Esophagus mucosa (tissue), 1 donor: ENCODE measurements around the gene CREB3. TPM values are rescaled to one million over a fixed set of nuclear protein-coding genes. Genes with fewer than 3 reads are reported as not detected.

Experiments used
- ATAC-seq: fragments of 200-7000 bp; cut with Tn5 transposase; one replicate; pipeline ENCODE4 v1.9.1; 2020
- total RNA-seq: library from RNA; stranded (reverse); gene quantifications from one replicate; pipeline ENCODE4 v1.2.4, GENCODE V29; 2023
- donor health status: DM: yes; HTN: yes; CAD: no.

The CREB3 gene
- total RNA-seq, 1 donor from 2014 or later: 15.1 TPM

DNA sequence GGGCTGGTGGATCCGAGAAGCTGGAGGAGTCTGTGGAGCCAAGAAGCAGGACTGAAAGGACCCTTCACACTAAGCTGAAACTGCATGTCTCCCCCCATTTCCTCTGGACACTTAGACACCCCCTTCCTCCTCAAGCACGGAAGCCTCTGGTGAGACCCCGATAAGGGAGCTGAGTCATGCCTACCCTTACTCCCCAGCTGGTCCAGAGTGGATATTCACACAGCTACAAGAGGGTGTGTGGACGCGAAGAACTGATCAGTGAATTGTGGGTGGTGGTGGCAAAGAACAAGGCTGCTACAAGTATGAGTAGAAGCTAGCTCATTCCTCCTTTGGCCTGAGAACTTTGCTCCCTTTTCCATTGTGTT lies 4.8 kb upstream of the CREB3 start:
- no peak for ATAC-seq

GRCh38 chr9:35728041-35728971 lies 4.2 kb upstream of the CREB3 start:
- no peak for ATAC-seq

- ATAC-seq: no peak
Observed at GRCh38 chr9:35729101-35729500, 3.4 kb upstream of the CREB3 start.

GRCh38 chr9:35729700-35730485 lies 2.6 kb upstream of the CREB3 start:
- ATAC-seq: no peak

DNA sequence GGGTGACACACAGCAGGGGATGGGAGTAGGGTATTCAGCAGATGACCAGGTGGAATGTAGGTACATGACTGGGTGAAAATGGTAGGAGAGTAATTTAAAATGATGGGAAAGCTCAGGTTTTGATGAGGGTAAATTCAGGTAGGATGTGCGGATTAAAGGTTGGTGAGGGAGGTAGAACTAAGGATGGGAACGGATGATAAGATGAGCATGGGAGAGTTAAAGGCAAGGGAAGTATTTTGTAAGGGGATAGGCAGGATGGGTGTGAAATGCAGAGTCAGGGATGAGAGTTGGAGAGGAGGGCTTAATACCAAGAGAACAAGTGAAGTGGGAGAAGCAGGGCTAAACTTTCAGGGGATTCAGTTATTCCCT lies 2.0 kb upstream of the CREB3 start:
- ATAC-seq: no peak

- ATAC-seq: peak; percentile 0
Observed at GRCh38 chr9:35731415-35732184, 866 bp upstream of the CREB3 start.

DNA sequence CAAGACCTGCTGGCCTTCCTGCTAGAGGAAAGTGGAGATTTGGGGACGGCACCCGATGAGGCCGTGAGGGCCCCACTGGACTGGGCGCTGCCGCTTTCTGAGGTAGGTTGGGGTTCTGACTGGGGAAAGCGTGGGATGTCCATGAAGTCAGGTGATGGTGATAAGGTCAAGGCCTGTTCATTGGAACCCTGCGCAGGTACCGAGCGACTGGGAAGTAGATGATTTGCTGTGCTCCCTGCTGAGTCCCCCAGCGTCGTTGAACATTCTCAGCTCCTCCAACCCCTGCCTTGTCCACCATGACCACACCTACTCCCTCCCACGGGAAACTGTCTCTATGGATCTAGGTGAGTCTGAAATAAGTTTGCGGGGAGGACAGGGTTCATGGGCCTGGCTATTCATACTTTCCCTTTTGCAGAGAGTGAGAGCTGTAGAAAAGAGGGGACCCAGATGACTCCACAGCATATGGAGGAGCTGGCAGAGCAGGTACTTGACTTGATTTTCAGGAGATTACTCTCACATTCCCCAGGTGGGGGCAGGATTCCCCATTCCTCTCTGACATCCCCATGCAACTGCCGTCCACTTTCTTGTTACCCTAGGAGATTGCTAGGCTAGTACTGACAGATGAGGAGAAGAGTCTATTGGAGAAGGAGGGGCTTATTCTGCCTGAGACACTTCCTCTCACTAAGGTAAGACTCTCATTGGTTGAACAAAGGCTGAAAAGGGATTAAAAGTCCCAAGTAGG lies 505 bp downstream of the CREB3 start:
- peak; percentile 18 for ATAC-seq

DNA sequence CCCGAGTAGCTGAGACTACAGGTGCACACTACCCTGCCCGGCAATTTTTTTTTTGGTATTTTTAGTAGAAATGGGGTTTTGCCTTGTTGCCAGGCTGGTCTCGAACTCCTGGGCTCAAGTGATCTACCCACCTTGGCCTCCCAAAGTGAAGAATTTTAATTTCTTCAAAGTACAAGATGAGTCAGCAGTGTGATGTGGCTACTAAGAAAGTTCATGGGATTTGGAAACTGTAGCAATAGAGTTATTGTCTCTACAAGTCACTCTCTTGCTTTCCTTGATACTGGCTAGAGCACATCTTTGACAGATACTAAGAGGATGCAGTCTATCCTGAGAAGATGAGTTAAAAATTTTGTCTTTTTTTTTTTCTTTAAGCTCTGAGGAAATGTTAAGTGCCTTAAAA lies 1.6 kb downstream of the CREB3 start:
- no peak for ATAC-seq

- ATAC-seq: peak; percentile 25
Observed at GRCh38 chr9:35736201-35736633, 3.8 kb downstream of the CREB3 start.

- no peak for ATAC-seq
Observed at GRCh38 chr9:35737143-35737542, 4.7 kb downstream of the CREB3 start.

DNA sequence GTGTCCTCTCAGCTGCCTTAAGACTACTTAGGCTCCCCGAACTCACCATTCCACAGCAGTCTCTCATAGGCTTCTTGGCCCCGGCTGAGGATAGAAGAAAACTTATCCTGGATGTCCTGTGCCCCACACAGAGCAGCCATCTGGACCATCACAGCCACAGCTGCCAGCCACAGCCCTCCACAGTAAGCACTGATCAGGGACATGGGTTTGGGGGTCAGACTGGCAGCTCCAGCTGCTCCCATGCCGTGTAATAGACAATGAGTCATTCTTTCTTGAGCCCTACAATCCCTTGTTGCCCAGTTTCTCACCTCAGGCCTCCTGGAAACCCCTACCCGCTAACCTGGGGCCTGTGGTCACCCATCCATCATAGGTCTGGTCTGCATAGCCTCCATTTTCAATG lies 5.7 kb downstream of the CREB3 start:
- ATAC-seq: no peak

DNA sequence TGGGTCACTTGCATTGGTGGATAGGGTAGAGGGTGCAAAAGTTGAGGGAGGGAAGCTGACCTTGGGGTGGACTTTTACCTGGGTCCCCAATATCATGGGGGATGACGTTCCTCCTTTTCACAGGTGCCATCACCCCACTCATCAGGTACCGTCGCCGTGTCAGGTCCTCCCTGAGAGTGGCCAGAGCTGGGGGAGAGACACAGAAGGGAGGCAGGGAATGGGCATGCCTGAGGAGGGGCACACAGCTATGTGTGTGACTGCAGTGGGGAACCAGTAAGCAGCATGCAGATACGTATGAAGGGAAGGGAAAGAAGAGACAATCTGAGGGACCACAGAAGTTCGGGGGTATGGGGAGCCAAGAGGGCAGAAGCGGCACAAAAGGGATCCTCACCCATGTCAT lies 6.5 kb downstream of the CREB3 start:
- no peak for ATAC-seq

DNA sequence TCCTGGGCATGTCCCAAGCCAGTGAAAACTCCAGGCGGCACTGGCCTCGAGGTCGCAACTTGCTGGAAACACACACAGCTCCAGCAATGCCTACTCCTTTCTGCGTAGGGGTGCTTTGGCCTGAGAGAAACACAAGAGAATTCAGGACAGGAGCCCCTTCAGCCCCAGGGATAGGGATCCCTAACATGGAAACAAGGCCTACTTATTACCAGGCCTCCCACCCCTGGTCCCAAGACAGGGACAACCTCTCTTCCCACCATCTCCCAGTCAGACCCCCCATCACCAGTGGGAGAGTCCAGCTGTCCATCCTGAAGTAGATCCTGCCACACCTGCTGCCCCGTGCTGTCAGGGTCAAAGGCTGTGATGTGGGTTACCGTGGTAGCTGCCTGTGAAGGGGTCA lies 7.8 kb downstream of the CREB3 start:
- ATAC-seq: no peak

DNA sequence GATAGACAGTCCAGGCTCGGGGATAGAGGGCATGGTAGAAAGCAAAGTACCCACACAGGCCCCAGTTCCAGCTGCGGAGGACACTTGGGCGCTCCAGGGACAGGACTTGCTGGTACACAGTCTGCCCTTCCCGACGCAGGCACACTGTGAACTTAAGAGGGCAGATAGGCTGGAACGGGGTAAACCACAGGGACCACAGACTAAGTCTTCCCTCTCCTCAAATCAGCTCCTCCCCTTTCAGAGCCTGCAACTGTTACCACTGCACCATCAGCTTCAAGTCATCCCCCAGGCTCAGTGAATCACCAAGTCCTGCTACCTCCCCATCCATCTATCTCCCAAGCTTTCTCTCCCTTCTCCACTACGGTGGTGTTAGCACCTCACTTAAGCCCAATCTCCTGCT lies 9.3 kb downstream of the CREB3 start:
- no peak for ATAC-seq

DNA sequence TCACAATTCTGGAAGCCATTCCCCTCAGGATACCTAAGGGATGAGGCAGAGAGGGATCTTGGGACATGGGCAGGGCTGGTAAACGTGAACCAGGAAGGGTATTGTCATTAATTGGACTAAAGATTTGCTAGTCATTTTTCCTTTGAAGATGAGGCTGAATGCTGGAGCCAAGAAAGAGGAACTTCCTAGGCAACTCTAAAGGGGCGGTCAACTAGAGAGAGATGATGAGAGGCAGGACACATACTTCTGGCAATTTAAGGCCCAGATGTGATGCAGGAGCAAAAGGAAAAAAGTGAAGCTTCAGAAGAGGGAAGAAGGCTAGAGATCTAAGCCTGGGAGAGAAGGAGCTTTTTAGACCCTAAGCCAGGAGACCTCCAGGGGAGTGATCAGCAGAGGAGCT lies 11.0 kb downstream of the CREB3 start:
- ATAC-seq: no peak

DNA sequence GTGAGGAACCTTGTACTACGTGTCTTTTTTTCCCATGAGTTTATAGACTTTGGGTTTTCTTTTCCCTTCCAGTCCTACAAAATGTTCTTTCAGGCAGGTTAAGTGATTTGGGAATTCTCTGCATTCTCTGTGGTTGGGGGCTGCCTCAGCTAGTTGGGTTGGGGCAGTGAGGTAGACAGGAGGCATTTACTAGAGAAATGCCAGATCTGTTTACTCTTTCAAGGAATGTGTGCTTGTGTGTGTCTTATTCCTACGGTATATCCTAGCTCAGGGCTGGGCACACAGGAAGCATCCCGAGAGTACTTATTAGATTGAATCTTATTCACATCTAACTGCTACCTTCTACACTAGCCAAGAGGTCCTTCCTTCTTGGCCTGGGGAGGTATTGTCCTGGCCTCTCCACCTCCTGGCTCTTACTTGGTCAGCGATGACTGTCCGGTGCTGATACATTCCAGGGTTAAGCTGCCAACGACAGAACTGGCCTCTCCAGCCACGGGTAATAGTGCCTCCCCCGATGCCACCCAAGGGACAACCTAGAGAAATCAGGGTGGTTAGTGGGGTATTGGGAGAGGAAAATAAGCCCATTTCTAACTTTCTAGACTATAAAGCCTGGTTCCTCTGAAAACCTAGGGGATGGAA lies 11.5 kb downstream of the CREB3 start:
- ATAC-seq: no peak

DNA sequence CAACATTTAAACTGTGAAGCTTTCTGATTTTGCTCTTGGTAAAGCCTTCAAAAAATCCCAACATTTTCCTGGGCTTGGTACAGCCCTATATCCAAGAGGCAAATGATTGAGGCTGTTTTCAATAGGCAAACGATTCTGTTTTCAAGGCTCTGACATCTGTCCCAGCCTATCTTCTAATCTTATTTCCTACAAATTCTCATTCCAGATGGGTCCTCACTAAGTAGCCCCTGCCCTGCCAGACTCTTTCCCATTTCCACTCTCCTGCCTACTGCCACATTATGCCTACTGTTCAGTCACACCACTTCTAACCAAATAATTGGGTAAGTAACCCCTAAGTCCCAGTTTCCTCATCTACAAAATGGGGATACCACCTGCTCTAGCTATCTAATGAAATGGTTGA lies 13.1 kb downstream of the CREB3 start:
- no peak for ATAC-seq

DNA sequence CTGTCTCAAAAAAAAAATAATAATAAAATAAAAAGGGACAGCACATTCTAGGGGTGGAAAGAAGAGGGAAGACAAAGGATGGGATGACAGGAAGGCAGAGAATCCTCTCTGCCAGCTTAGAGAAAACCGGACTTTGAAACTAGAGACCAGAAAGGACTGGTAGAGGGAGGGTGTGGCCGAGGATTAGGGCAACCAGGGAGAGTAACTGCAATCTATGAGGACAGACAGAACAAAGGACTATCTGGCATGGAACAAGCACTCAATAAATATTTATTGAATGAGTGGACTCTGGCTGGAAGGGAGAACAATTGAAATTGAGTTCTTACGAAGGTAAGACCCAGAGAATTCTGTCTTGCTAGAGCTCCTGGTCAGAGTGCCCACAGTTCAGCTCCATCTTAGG lies 14.1 kb downstream of the CREB3 start:
- no peak for ATAC-seq

DNA sequence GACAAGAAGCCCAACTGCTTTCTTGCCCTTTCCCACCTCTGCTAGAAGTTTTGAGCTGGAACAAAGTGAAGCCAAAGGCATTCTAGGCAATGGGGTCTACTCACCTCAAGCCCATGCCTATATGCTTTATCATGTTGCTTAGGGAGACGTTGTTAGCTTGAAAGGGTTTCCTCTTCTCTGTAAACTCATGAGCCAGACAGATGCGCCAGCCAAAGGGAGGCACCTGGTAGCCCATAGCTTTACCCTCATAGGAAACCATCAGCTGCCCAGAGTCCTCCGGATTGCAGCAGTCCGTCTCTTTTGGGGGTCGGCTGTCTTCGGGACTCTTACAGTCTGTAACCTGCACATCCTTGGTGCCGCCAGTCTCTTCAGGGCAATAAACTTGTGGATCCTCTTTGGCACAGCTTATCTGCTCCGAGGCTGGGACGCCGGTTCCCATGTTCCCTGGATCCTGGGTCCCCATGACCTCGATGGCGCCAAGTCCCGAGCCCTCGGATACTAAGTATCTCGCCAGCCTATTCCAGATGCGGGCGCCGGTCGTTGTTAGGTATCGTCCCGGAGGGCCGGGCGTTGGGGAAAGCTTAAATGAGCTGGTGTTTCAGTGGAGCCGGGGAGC lies 15.9 kb downstream of the CREB3 start:
- peak; percentile 3 for ATAC-seq

- peak; percentile 83 for ATAC-seq
Observed at GRCh38 chr9:35748858-35749514, 16.5 kb downstream of the CREB3 start, which contains the start of the genes GBA2 and RGP1. TSS of gene GBA2 (minus strand) at chr9:35749228. CDS start at chr9:35748704, 524 bp downstream. TSS of gene RGP1 (plus strand) at chr9:35749287. CDS start at chr9:35749756, 469 bp downstream.
